ENCODE results near the gene TMEM150A.
"Not testable (repeated sequence)": the region's sequence is repeated elsewhere in the genome, so short reads cannot be mapped to it uniquely, and the experiment has no call there.

Gene TMEM150A

GRCh38 chr2:85566265-85566664, 36.2 kb downstream of the TMEM150A start:
- DNase-seq (ENCODE audit: low read depth in 2 of 2): no peak

GRCh38 chr2:85564144-85564563, 38.3 kb downstream of the TMEM150A start:
- no peak for DNase-seq (ENCODE audit: low read depth in 2 of 2)

GRCh38 chr2:85561280-85562212, 41.0 kb downstream of the TMEM150A start, which contains the start of gene GGCX:
Gene GGCX (minus strand): TSS chr2:85561493. CDS start chr2:85561428, 65 bp downstream.
- peak; percentile 92 to 94 for DNase-seq (ENCODE audit: low read depth in 2 of 2)

GRCh38 chr2:85560812-85561279, 41.7 kb downstream of the TMEM150A start:
- no peak for DNase-seq (ENCODE audit: low read depth in 2 of 2)

- not testable (repeated sequence) for DNase-seq (ENCODE audit: low read depth in 2 of 2)
These were observed 42.1 kb downstream of the TMEM150A start for GRCh38 chr2:85560403-85560726.

GRCh38 chr2:85558160-85558559, 44.3 kb downstream of the TMEM150A start:
- no peak for DNase-seq (ENCODE audit: low read depth in 2 of 2)

GRCh38 chr2:85557130-85557529, 45.4 kb downstream of the TMEM150A start:
- DNase-seq (ENCODE audit: low read depth in 2 of 2): no peak

GRCh38 chr2:85554980-85555612, 47.4 kb downstream of the TMEM150A start:
- no peak for DNase-seq (ENCODE audit: low read depth in 2 of 2)

- no peak for DNase-seq (ENCODE audit: low read depth in 2 of 2)
These were observed 49.3 kb downstream of the TMEM150A start for GRCh38 chr2:85553184-85553583.

GRCh38 chr2:85551698-85552678, 50.5 kb downstream of the TMEM150A start:
- peak; percentile 72 to 73 for DNase-seq (ENCODE audit: low read depth in 2 of 2)

- DNase-seq (ENCODE audit: low read depth in 2 of 2): no peak
These were observed 52.0 kb downstream of the TMEM150A start for GRCh38 chr2:85550486-85550885.

- DNase-seq (ENCODE audit: low read depth in 2 of 2): no peak
These were observed 52.7 kb downstream of the TMEM150A start for GRCh38 chr2:85549826-85550225.

GRCh38 chr2:85549095-85549494, 53.4 kb downstream of the TMEM150A start:
- DNase-seq (ENCODE audit: low read depth in 2 of 2): no peak

- DNase-seq (ENCODE audit: low read depth in 2 of 2): no peak
These were observed 53.9 kb downstream of the TMEM150A start for GRCh38 chr2:85548608-85548900.
